DMS 273 (cell line): ENCODE data around the gene RAB31.

Experiments used
- DNase-seq: peaks from one replicate; lab custom pipeline; 2025; ENCODE audit not compliant: unreplicated experiment; lab: John Stamatoyannopoulos, UW

Gene RAB31

GRCh38 chr18:9691235-9691634 is 16.9 kb upstream of the RAB31 start:
- DNase-seq = no peak

GRCh38 chr18:9694174-9694573 is 13.9 kb upstream of the RAB31 start:
- DNase-seq = no peak

GRCh38 chr18:9694952-9695495 is 13.1 kb upstream of the RAB31 start:
- no peak for DNase-seq

GRCh38 chr18:9695605-9696004 is 12.5 kb upstream of the RAB31 start:
- no peak for DNase-seq

- no peak for DNase-seq
Measured at GRCh38 chr18:9696112-9696511, 12.0 kb upstream of the RAB31 start.

- no peak for DNase-seq
Measured at GRCh38 chr18:9696701-9697100, 11.4 kb upstream of the RAB31 start.

GRCh38 chr18:9697121-9697520 is 11.0 kb upstream of the RAB31 start:
- no peak for DNase-seq

GRCh38 chr18:9698497-9698896 is 9.6 kb upstream of the RAB31 start:
- DNase-seq = no peak

- peak; percentile 17 for DNase-seq
Measured at GRCh38 chr18:9700261-9700796, 7.8 kb upstream of the RAB31 start.

- DNase-seq = no peak
Measured at GRCh38 chr18:9701609-9702349, 6.3 kb upstream of the RAB31 start.

- no peak for DNase-seq
Measured at GRCh38 chr18:9704233-9705118, 3.6 kb upstream of the RAB31 start.

GRCh38 chr18:9705183-9705829 is 2.8 kb upstream of the RAB31 start:
- DNase-seq = no peak

- no peak for DNase-seq
Measured at GRCh38 chr18:9706081-9706935, 1.8 kb upstream of the RAB31 start.

GRCh38 chr18:9707381-9708056 is 582 bp upstream of the RAB31 start:
- DNase-seq = no peak

GRCh38 chr18:9708434-9709303 is 568 bp downstream of the RAB31 start:
- DNase-seq = peak; percentile 32

- DNase-seq = peak; percentile 18
Measured at GRCh38 chr18:9709304-9709877, 1.3 kb downstream of the RAB31 start.

- no peak for DNase-seq
Measured at GRCh38 chr18:9710037-9710436, 1.9 kb downstream of the RAB31 start.

GRCh38 chr18:9711361-9712129 is 3.4 kb downstream of the RAB31 start:
- no peak for DNase-seq
